ENCODE results near the gene CAPN3. TPM values are rescaled to one million over a fixed set of nuclear protein-coding genes. Genes with fewer than 3 reads are reported as not detected.

CAPN3 gene
- total and polyA plus RNA-seq, 10 donors = 14.6 to 40.5 (median 17.0) TPM

DNA sequence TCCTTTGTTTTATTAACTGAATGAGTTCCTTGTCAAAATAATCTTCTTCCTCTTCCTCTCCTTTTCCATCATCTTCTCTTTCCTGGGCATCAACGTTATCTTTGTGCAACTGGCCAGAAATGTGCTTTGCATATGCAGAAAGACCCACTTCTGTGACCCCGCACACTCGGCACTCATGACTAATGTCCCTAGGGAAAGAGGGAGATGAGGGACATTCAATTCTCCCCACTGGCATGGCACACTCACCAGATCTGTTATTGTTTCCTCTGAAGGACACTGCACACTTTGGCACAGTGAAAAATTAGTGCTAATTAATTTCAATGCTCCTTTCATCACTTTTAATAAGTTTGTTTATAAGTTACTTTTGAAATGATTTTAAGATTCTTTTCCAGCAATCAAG lies 97.7 kb downstream of the CAPN3 start:
- TF ChIP-seq, protein P1, sequence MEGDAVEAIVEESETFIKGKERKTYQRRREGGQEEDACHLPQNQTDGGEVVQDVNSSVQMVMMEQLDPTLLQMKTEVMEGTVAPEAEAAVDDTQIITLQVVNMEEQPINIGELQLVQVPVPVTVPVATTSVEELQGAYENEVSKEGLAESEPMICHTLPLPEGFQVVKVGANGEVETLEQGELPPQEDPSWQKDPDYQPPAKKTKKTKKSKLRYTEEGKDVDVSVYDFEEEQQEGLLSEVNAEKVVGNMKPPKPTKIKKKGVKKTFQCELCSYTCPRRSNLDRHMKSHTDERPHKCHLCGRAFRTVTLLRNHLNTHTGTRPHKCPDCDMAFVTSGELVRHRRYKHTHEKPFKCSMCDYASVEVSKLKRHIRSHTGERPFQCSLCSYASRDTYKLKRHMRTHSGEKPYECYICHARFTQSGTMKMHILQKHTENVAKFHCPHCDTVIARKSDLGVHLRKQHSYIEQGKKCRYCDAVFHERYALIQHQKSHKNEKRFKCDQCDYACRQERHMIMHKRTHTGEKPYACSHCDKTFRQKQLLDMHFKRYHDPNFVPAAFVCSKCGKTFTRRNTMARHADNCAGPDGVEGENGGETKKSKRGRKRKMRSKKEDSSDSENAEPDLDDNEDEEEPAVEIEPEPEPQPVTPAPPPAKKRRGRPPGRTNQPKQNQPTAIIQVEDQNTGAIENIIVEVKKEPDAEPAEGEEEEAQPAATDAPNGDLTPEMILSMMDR (IDR thresholded peaks at IDR 0.05 in 8 of 11, conservative IDR thresholded peaks at IDR 0.05 in 3 of 11) = no peak
- TF ChIP-seq POLR2AphosphoS5 (IDR thresholded peaks at IDR 0.05) (no peak), POLR2A (IDR thresholded peaks at IDR 0.05) (no peak)
- Histone ChIP-seq H3K27me3 (replicated peaks in 1 of 7) (no peaks in the 10 kb centered on the region), H3K4me1 (peaks cover 7 to 60% (median 29%) of the 10 kb centered on the region in 6 donors), H3K27ac (peak overlapping the region; percentile 1 to 76 (median 69)), H3K9me3 (no peaks in the 10 kb centered on the region), H3K4me3 (peak overlapping the region in 4 of 8 donors; percentile 6 to 32 (median 18)), H3K36me3 (peaks cover 0 to 48% (median 14%) of the 10 kb centered on the region in 6 donors)
- intact Hi-C loops (cut with DNase I; ENCODE audit: low total_unique reads) = no loop called here
- 29 to 47% (median 38%) methylated on average over 3 of the region's 3 CpGs for WGBS, 5 donors
- no peak for DNase-seq

DNA sequence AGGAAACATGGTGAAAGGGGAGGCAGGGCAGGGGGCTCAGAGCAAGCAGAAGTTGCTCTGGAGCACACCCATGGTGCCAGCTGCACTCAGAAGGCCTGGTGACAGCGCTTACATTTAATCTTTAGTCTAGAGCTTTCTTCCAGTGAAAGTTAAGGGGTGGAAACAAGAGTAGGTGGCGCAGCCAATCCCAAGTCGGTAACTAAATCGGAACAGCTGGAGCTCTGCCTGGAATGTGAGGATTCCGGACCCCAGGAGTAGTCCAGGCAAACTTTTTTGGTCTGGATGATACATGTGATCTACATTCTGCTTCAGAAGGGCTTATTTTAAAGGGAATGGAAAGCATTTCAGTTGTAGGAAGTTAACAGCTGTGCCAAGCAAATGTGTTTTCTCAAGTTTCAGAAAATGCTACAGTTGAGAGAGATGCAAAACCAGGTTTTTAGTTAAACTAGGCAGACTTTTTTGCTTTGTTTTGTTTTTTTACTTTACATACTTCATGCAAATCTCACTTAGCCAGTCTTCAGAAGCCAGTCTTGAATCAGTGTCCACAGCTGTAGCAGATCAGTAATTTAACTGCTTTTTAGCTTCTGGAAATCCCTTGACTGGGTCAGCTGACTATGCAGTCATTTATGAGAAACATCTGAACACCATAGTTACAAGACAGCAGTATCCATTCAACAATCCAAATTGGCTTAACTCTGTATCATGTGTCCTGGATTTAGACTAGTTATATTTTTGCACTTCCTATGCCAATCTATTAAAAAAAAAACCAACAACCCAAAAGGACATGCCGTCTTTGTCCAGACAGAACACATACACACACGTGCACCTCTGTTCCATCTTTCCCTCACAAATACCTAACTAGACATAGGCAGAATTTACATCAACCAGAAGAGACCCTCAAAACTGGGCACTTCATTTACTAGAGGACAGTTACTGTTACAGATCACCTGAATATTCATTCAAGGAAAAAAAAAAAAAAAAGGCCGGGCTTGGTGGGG lies 98.4 kb downstream of the CAPN3 start:
- Histone ChIP-seq H3K4me3 (peak overlapping the region in 3 of 8 donors; percentile 6 to 32 (median 21)), H3K27me3 (replicated peaks in 1 of 7) (no peaks in the 10 kb centered on the region), H3K9me3 (no peaks in the 10 kb centered on the region), H3K27ac (peak overlapping the region; percentile 1 to 76 (median 69)), H3K36me3 (peaks cover 0 to 48% (median 18%) of the 10 kb centered on the region in 6 donors), H3K4me1 (peaks cover 7 to 61% (median 29%) of the 10 kb centered on the region in 6 donors)
- TF ChIP-seq POLR2AphosphoS5 (IDR thresholded peaks at IDR 0.05) (peak in 1 of 3 donors; percentile 70), POLR2A (IDR thresholded peaks at IDR 0.05) (peak in 1 of 3 donors; percentile 39)
- TF ChIP-seq, protein P1 (IDR thresholded peaks at IDR 0.05 in 8 of 11, conservative IDR thresholded peaks at IDR 0.05 in 3 of 11) = no peak
- intact Hi-C loops (cut with DNase I; ENCODE audit: low total_unique reads) = no loop called here
- WGBS, 5 donors = 56 to 81% (median 66%) methylated on average over 8 of the region's 8 CpGs
- no peak for DNase-seq

DNA sequence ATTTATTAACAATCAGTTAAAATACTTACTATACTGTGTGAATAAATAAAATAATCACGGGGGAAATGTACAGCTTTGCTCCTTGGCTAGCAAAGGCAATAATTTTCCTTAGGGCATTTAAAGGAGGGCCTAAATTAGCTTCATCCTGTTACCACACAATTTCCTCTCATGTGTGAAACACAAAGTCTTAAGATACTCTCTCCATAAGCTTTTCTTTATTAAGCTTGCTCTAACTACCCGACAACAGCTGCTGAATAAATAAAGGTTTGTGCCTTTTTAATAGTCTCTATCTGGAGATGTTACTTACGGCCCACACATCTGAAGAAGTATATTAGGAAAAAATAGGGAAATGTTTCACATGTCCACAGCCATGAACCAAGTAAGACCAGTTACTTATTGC lies 102.0 kb downstream of the CAPN3 start:
- Histone ChIP-seq H3K36me3 (peaks cover 0 to 54% (median 35%) of the 10 kb centered on the region in 6 donors), H3K4me1 (peaks cover 7 to 47% (median 27%) of the 10 kb centered on the region in 6 donors), H3K4me3 (no peak overlapping the region), H3K27me3 (replicated peaks in 1 of 7) (no peaks in the 10 kb centered on the region), H3K27ac (peak overlapping the region in 2 of 8 donors; percentile 1 to 22), H3K9me3 (no peaks in the 10 kb centered on the region)
- DNase-seq = no peak
- WGBS, 5 donors = 56 to 67% (median 63%) methylated on average over 3 of the region's 3 CpGs
- TF ChIP-seq POLR2A (IDR thresholded peaks at IDR 0.05) (no peak), POLR2AphosphoS5 (IDR thresholded peaks at IDR 0.05) (no peak)
- TF ChIP-seq, protein P1 (IDR thresholded peaks at IDR 0.05 in 8 of 11, conservative IDR thresholded peaks at IDR 0.05 in 3 of 11) = no peak
- intact Hi-C loops (cut with DNase I; ENCODE audit: low total_unique reads) = no loop called here

Small RNAs within 50 kb of the gene (small RNA-seq; reads per million reads assigned to genes)
- gene RNU6-188P = 0 reads per million in 4 donors

Other genes starting within 250 kb of the CAPN3 start
- not detected for gene PLA2G4F, start 202.9 kb upstream of the CAPN3 start, total RNA-seq
- under 1 TPM in 1 of 3 donors, not detected in 2; 0.03 TPM for gene PLA2G4F, start 202.9 kb upstream of the CAPN3 start, polyA plus RNA-seq
- gene VPS39, start 151.2 kb upstream of the CAPN3 start, total RNA-seq = 100 to 1,000 TPM in 4 of 7 donors, 10 to 100 TPM in 3; 71.3 to 220 (median 105) TPM
- gene VPS39, start 151.2 kb upstream of the CAPN3 start, polyA plus RNA-seq = 10 to 100 TPM; 25.9 to 48.0 (median 47.6) TPM
- gene GANC, start 86.3 kb upstream of the CAPN3 start, total RNA-seq = 10 to 100 TPM; 37.9 to 65.9 (median 48.4) TPM
- gene GANC, start 86.3 kb upstream of the CAPN3 start, polyA plus RNA-seq = 10 to 100 TPM in 1 of 3 donors, 1 to 10 TPM in 2; 7.4 to 13.2 (median 8.0) TPM
- 10 to 100 TPM; 39.2 to 48.3 (median 43.3) TPM for gene TMEM87A, start 86.1 kb upstream of the CAPN3 start, total RNA-seq
- gene TMEM87A, start 86.1 kb upstream of the CAPN3 start, polyA plus RNA-seq = 10 to 100 TPM; 13.4 to 15.4 (median 15.0) TPM
- gene ZNF106, start 131.6 kb downstream of the CAPN3 start, total RNA-seq = 10 to 100 TPM; 62.5 to 93.3 (median 75.7) TPM
- 1 to 10 TPM; 4.6 to 9.2 (median 5.3) TPM for gene ZNF106, start 131.6 kb downstream of the CAPN3 start, polyA plus RNA-seq
- gene SNAP23, start 136.1 kb downstream of the CAPN3 start, total RNA-seq = 100 to 1,000 TPM in 6 of 7 donors, 10 to 100 TPM in 1; 98.8 to 151 (median 115) TPM
- 10 to 100 TPM; 60.8 to 79.9 (median 66.7) TPM for gene SNAP23, start 136.1 kb downstream of the CAPN3 start, polyA plus RNA-seq
- 10 to 100 TPM; 11.5 to 21.4 (median 17.9) TPM for gene LRRC57, start 189.3 kb downstream of the CAPN3 start, total RNA-seq
- gene LRRC57, start 189.3 kb downstream of the CAPN3 start, polyA plus RNA-seq = 1 to 10 TPM; 3.9 to 7.8 (median 5.9) TPM
- 10 to 100 TPM; 15.3 to 33.7 (median 19.9) TPM for gene HAUS2, start 189.3 kb downstream of the CAPN3 start, total RNA-seq
- gene HAUS2, start 189.3 kb downstream of the CAPN3 start, polyA plus RNA-seq = 10 to 100 TPM in 1 of 3 donors, 1 to 10 TPM in 2; 6.7 to 13.7 (median 8.7) TPM
- gene STARD9, start 216.1 kb downstream of the CAPN3 start, total RNA-seq = 10 to 100 TPM; 14.2 to 30.8 (median 23.6) TPM
- gene STARD9, start 216.1 kb downstream of the CAPN3 start, polyA plus RNA-seq = 1 to 10 TPM in 2 of 3 donors, under 1 TPM in 1; 0.97 to 4.4 (median 2.8) TPM